LHCN-M2 (cell line): ENCODE results near the gene AKR1E2. TPM values are rescaled to one million over a fixed set of nuclear protein-coding genes. Genes with fewer than 3 reads are reported as not detected.
A peak's percentile ranks its signal among the peaks of the same experiment; 100 is the strongest.

Source experiments
- DNase-seq: peaks from one replicate; pipeline ENCODE4 v3.0.0-alpha.2; 2012; ENCODE audit warnings: low read depth
- total RNA-seq: library from RNA; depleted of rRNA; stranded (reverse); fragments of >200 nt; gene quantifications from 2 replicates; pipeline ENCODE4 v1.2.3, GENCODE V29; 2014

AKR1E2 gene
- total RNA-seq, 1 experiment from 2014 or later, result not detected

DNA sequence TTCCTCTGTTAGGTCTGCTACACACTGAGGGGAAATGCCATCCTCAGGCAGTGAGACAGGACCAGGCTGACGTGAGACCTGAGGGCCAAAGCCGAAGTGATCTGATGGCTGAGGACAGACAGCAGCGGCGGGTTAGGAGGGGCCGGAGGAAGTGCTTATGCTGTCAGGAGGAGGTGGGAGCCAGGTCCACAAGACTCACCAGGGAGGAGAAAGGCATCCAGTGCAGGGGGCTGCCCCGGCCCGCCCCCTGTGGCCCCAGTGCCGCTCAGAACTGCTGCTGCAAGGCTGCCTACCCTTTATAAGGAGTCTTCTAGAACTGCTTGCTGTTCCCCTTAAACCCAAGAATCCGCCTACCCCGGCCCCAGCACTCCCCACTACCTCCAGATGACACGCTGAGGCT lies 19.8 kb downstream of the AKR1E2 start:
- DNase-seq, result no peak

DNA sequence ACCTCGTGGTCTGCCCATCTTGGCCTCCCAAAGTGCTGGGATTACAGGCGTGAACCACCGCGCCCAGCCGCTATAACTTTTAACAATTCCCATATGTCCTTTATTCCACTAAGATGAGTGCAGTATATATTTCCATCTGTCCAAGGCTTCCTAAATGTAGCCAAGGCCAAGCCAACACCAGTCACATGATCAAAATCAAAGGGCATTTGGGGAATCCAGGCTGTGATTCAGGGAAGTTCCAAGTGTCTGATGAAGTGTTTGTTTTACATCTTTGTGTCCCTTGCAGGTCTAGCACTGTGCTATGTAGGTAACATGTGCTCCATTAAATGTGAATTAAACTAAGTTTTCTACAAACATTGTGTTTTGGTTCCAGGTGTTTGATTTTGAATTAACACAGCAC lies 20.8 kb downstream of the AKR1E2 start:
- DNase-seq, result no peak

DNA sequence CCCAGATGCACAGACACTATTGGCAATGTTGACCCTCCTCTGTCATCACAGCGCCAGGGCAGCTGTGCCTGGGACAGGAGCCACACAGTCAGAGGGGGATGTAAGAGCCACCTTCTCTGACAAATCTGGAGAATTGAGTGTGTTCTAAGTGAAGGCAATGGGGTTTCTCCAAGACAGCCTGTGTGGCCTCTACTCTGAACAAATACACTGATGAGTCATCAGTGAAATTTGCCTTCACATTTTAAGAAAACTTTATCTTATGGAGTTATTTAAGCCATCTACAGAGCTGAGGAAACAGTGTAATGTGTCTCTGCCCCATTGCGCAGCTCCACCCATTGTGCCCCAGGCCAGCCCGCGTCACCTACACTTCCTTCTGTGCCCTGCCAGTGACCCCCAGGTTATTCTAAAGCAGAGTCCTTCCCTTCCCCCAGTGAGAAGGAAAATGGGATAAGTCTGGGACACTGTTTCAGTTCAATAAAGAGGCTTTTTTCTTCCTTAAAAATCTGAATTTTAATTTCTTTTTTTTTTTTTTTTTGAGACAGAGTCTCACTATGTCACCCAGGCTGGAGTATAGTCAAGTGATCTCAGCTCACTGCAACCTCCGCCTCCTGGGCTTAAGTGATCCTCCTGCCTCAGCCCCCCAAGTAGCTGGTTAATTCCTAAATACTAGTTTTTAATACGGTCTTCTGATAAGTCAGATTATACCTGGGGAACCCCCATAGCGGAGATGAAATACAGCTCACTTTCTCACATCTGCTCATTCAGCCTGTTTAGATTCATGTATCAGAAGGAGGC lies 21.8 kb downstream of the AKR1E2 start:
- peak; percentile 68 for DNase-seq

DNA sequence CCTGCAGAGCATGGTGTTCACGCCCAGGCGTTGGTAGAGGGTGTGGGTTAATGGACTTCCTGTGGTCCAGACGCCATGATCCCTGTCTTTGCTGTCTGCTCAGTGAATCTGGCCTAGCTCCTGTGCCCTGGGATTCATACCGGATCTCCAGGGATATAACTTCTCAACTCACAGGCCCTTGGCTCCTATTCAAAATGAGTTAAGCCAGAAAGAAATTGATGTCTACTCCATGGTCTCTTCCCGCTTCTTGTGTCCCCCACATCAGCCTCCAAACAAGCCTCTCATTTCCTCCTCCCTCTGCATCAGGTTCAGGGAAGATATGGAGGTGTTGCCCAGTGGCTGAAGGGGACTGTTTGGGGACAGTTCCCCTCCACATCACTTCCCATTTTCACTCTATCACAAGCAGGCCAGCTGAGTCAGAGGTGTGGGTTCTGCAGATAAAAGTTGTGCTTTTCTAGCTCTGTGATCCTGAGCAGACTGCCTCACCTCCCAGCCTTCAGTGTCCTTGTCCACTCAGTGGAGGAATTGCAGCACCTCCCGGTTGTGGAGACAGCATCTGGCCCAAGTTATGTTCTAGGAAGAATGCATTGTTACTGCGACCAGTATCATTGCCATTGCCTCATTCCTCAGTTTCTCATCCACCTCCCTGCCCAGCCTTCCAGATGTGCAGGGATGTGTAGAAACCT lies 22.5 kb downstream of the AKR1E2 start:
- no peak for DNase-seq

DNA sequence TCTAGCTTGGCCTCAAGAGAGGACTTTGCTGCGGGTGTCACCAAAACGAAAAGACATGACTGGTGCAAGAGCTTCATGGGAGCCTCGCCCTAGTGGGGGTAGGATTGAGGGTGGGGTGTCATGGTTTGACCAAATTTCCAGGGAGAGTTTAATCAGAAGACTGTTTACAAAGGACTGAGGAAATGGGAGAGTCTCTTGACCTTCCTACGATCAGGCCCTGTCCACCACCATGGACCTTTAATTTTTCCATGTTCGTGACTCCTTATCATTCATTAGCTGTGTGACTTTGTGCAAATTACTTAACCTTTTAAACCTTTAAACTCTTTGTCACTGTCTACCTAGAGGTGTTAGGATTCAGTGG lies 23.0 kb downstream of the AKR1E2 start:
- DNase-seq, result no peak

DNA sequence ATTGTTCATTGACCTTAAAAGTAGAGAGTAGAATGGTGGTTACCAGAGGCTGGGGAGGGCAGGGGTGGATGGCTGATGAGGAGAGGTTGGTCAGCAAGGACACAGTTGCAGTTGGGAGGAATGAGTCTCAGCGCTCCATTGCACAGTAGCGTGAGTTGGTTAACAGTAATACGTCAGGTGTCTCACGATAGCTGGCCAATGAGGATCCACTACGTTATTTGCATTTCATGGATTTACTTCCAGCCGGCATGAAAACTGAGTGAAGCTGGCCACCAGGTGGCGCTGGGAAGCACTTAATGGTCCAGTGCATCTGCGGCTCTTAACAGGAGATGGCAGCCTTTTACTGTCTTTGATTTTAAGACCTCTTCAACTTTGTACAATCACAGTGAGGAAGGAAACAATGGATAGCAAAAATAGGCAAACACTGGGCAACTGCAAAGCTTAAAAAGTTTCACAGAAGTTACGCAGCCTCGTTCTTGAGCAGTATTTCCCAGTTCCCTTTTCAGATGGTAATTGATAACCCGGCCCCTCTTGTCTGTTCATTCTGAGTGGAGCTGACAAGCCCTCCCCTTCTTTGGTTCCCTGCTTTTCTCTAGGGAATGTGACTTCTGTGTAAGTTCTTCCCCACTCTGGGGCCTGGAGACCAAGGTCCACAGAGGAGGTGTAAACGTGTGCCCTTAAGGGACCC lies 23.7 kb downstream of the AKR1E2 start:
- DNase-seq, result peak; percentile 96

DNA sequence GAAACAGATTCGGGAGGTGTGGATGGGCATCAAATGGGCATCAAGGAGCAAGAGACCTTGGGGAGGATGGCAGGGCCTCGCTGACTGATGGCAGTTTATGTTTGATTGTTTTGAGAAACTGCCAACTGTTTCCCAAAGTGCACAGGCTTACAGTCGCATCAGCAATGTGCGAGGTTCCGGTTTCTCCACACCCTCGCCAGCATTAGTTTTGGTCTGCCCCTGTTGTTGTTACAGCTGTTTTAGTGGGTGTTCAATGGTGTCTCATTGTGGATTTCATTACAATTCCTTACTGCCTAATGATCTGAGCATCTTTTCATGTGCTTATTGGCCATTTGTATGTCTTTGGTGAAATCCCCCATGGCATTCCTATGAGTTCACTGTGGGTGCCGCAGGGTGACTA lies 24.4 kb downstream of the AKR1E2 start:
- peak; percentile 96 for DNase-seq

DNA sequence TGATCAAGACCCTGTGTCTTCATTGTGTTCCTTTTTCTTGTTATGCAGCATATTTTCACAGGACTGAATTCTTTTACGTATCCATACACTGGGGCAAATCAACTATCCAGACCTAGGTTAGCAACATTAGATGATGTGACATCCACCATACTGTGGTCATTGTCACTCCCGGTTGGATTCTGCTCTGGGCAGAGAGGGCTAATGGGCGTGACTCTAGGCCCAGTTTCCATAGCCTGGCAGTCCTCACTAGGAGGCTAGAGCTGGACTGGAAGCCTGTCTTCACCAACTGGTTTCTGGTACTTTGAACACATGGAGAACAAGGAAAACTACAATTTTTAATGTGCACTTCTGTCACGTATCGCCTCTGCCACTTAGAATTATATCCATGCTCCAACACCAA lies 25.2 kb downstream of the AKR1E2 start:
- no peak for DNase-seq

DNA sequence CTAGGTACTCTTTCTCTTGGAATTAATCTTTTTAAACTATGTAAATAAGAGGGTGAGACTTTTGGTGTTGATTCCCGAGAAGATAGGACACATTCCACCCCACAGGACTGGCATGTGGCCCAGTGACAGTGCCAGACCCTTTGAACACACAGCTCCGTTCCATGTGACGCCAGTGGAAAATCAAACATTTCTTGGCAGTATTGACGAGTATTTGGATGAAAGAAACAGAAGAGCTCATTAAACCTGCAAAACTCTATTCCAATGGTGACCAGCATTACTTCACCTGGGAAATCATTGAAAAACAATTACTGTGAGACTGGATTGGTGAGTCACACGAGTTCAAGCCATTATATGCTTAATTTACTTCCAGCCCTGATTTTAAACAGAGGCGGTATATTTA lies 25.8 kb downstream of the AKR1E2 start:
- DNase-seq, result no peak

DNA sequence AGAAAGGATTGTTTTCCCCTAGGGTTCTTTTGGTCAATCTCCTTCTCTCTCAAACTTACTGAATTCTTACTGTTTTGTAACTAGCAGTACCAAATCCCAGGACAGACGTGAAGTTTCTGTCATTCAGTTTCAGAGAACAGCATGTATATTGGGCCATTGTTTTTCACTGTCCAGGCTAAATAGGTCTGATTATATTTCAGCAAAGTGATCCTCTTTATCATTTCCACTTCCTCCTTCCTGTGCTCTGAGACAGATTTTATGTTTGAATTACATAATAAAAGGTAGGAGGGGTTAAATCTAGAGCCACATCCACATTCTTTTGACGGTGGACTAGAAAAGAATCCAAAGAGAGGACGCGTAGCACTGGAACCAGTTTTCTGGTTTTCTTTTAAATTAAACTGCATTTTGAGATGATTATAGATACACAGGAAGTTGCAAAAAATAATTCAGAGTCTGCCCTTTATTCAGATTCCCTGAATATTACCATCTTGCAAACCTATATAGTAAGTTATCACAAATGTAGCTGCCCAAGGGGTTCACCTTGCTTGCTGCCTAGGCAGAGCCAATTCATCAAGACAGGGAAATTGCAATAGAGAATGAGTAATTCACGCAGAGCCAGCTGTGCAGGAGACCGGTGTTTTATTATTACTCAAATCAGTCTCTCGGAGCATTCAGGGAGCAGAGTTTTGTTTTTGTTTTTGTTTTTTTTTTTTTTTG lies 40.1 kb downstream of the AKR1E2 start:
- no peak for DNase-seq

DNA sequence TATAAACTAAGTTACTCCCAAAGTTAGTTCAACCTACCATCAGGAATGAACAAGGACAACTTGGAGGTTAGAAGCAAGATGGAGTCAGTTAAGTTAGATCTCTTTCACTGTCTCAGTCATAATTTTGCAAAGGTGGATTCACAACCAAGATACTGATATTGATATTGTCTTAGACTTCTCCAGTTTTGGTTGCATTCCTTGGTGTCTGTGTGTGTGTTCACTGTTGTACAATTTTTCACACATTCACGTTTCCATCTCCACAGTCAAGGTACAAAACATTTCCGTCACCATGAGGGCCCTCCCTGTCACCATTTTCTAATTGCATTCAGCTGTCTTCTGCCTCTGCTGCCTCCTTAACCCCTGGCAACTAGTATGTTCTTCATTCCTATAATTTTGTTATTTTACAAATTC lies 41.1 kb downstream of the AKR1E2 start:
- no peak for DNase-seq

DNA sequence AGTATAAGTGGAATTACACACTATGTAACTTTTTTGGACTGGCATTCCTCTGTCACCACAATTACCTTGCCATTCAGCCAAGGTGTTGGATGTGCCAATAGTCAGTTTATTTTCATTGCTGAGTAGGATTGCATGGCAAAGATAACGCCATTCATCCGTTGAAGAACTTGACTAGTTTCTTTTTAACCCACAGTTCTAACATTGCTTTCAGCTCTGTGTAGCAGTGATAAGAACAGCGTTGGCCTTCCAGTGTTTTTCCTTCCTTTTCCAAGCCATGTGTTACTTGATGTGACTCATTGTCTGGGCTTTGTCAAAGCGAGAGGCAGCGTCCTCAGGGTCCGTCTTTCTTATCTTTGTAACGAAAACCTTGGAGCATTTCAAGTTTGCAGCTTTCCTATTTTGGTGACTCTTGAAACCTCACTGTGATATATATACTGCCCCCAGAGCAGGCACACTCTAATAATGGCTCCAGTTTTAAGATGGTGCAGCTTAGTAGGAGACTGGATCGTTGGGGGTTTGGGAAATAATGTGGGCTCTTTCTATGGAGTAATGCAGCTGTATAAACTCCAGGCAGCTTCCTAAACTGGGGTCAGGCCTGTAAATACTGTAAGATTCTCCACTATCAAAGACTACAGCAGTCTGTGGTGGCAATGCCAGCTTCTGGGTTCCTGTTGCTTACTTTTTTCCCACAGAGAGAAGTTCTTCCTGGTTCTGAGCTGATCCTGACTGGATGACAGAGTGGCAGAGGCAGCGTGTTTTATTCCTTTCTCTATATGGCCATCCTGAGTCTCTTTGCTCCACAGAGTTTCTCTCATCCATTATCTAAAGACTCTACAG lies 41.7 kb downstream of the AKR1E2 start:
- no peak for DNase-seq

DNA sequence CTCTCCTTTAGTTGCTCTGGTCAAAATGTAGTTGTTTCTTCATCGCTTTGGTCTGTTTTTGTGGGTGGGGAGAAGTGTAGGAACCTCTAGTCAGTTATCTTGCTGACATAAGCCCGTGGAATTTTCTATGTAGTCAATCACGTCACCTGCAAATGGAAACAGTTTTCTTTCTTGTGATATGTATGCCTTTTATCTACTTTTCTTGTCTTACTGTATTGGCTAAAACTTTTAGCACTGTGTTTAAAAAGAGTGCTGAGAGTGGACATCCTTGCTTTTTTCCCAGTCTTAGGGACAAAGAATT lies 42.3 kb downstream of the AKR1E2 start:
- DNase-seq, result no peak

DNA sequence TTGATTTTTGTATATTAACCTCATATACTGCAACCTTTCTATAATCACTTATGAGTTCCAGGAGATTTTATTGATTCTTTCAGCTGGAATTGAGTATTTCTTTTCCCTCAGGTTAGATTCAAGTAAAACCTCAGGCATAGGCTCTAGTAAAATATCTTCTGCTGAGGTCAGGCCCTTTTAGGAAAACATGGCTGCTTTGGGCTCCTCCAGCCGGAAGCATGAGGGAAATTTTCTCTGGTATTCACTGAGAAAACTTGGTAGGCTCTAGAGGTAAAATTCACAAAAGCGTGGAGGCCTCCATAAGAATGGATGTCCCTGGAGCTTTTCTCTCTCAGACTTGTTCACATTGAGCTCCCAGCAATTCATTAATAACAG lies 56.7 kb downstream of the AKR1E2 start:
- no peak for DNase-seq

DNA sequence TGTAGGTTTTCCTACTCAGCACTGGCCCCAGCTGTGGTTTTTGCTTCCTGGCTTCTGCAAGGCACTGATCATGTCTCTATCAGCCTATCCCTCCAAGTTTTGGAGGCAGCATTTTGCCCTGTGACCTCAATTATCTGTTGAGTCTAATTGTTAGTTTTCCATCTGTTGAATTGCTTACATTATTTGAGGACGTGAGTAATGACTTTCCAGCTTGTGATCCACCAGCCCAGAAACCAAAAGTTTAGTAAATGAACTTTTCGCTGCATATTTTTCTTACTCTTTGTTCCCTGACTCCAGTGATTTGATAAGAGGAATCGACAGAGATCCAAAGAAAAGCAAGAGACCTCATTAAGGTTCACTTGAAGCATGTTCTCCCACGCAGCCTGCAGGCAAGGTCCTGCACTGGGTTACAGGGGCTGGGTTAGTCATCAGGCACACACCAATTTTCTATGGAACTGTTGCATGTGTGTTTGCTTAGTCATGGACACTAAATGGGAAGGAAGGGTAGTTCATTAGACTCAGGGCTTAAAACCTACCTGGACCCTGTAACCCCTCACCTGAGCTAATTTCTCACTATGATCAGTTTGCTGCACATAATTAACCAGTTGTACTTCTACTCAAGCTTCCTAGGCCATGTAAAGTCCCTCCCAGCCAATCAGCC lies 57.2 kb downstream of the AKR1E2 start:
- DNase-seq, result peak; percentile 34

DNA sequence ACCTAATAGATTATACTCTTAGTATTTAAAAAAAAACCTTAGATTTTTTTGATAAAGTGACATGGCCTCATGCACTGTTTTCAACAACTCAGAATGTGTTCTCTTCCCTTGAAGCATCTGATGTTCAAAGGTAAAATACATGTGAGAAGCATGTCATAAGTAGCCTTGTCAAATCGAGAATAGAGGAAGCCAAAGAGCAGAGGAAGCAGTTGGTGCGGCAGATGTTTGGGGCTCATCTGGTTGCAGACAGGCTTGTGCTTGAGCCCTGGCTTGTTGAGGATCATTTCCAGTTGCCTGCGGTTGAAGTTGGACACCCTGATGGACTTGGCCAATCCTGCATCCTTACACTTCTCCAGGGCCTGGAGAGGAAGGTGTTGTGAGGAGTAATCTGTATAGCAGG lies 59.2 kb downstream of the AKR1E2 start:
- DNase-seq, result no peak

DNA sequence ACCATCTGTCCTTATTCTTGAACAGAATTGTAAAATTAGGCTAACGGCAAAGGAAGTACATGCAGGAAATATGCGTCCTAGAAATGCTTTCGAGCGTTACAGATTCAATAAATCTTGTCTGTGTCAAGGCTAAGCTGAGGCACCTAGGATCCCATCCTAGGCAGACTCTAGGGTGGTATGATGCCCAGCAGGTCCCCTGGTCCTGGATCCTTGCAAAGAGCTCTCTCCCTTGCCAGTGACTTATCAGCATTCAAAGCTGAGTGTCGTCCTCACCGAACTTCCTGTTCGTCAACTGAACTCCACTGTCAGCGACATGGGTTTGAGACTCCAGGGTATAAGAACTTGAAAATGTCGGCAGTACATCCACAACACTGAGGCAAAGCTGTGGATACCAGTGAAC lies 61.5 kb downstream of the AKR1E2 start:
- DNase-seq, result no peak

DNA sequence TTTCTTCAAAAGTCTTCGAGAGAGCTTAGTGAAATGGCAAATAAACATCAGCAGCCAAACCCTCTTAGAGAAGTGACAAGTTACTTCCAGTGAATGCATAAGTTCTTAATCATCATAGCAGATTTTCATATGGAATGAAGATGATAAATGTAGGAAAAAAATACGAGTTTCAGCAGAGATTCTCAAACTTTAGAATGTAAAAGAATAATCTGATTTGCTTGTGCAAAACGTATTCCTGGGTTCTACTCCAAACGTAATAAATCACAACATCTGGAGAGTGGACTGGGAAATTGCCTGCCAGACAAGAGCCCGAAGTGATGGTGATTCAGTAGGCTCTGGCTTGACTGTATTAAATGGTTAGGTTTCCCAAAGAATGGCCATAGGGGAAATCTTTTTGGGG lies 62.2 kb downstream of the AKR1E2 start:
- no peak for DNase-seq

DNA sequence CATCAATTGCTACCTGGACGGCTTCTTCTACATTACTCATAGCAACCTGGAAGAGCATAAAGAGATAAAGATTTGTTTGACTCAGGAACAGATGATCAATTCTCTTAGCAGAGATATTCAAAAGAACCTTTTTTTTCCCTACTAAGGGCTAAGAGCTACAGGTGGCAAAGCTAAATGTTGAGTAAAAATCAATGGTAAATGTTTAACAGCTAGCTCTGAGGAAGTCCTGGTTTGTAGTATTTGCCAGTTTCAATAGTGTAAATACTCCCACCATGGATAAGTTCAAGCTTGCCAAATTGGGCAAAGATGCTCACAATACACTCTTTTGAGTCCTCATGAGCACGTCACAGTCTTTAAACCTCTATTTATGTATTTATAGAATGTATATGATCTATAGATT lies 64.0 kb downstream of the AKR1E2 start:
- no peak for DNase-seq

DNA sequence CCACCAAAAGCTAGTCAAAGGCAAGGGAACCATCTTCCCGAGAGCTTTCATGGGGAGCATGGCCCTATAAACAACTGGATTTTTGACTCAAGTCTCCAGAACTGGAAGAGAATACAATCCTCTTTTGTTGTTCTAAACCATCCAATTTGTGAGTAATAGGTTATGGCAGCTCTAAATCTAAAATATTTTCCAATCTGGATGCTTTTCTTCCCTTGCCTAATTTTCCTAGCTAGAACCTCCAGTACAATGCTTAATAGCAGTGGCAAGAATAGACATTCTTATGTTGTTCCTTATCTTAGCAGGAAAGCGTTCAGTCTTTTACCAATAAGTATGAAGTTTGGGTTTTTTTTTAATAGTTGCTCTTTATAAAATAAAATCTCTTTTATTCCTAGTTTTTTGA lies 66.7 kb downstream of the AKR1E2 start:
- DNase-seq, result no peak

DNA sequence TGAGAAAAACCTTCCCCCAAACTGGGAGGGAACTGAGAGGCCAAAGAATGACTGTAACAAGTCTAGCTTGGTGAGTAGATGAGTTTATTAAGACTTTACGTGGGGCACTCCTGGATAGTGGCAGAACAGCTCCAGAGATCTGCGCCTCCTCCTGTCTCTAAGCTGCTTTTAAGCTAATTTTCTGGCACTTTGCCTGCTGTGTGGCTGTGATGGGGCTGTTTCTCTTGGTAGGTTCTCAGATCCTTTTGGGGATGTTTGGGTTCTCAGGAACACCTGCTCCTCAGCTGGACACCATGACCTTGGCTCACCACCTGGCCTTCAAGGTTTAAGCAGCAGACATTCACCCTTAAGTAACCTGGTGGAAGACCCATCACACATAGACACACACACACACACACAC lies 68.3 kb downstream of the AKR1E2 start:
- DNase-seq, result no peak
